Activated CD4-positive, alpha-beta T cell treated with anti-CD3 and anti-CD28 coated beads, Interleukin-2, amount 10 ng/mL, durations not matched to agents 7 days and 5 days (primary cell): ENCODE results near the gene DHRS4L2. TPM values are rescaled to one million over a fixed set of nuclear protein-coding genes. Genes with fewer than 3 reads are reported as not detected.
"Not testable (repeated sequence)": the region's sequence is repeated elsewhere in the genome, so short reads cannot be mapped to it uniquely, and the experiment has no call there.

Experiments
- CTCF ChIA-PET: fragments of 350-600 bp; sonication (Branson Sonifier 250); formaldehyde crosslinking; loops from one replicate; lab custom pipeline; 2021; ENCODE audit warnings: antibody characterized with exemption; lab: Charles Lee
- POLR2A ChIA-PET: fragments of 350-600 bp; sonication (Branson Sonifier 250); formaldehyde crosslinking; loops from one replicate; lab custom pipeline; 2021; ENCODE audit warnings: antibody characterized with exemption; lab: Charles Lee
- DNase-seq: peaks from one replicate; pipeline ENCODE4 v3.0.0-alpha.2; 2020
- H3K27ac Mint-ChIP-seq: one replicate; pipeline ENCODE4 v1.8.0; 2021; ENCODE audit warnings: mild to moderate bottlenecking, moderate library complexity, mixed read lengths
- H3K27me3 Mint-ChIP-seq: one replicate; pipeline ENCODE4 v1.8.0; 2021; ENCODE audit warnings: mixed read lengths
- H3K36me3 Mint-ChIP-seq: one replicate; pipeline ENCODE4 v1.8.0; 2021; ENCODE audit warnings: low read depth, mixed read lengths
- H3K4me1 Mint-ChIP-seq: one replicate; pipeline ENCODE4 v1.8.0; 2021; ENCODE audit warnings: mixed read lengths
- H3K4me3 Mint-ChIP-seq: one replicate; pipeline ENCODE4 v1.8.0; 2021; ENCODE audit warnings: mild to moderate bottlenecking, moderate library complexity, mixed read lengths
- H3K9me3 Mint-ChIP-seq: one replicate; pipeline ENCODE4 v1.8.0; 2021; ENCODE audit warnings: mixed read lengths
- total RNA-seq, 2 experiments: library from RNA; stranded (reverse); gene quantifications; one replicate each; pipeline ENCODE4 v1.2.3, GENCODE V29; 2021

DHRS4L2 gene
- 10 to 100 TPM; 22.5 to 24.8 TPM for total RNA-seq

- CTCF ChIA-PET = interaction anchor here (0.7 to 1.5 kb wide), 3 partner anchors 97 to 120 kb away, joined by 3 to 5 read pairs (median 3); no protein-coding TSS in a partner anchor
- H3K27me3 Mint-ChIP-seq, H3K9me3 Mint-ChIP-seq, POLR2A ChIA-PET: not testable (repeated sequence)
- peaks cover 13% of the 10 kb centered on the region for H3K36me3 Mint-ChIP-seq
- H3K4me1 Mint-ChIP-seq = peaks cover 33% of the 10 kb centered on the region
- peak; percentile 84 for DNase-seq
- peak within 1 kb of the TSS; percentile 87 for H3K4me3 Mint-ChIP-seq
- H3K27ac Mint-ChIP-seq = peak within 1 kb of the TSS; percentile 93
These were observed at the start of gene DHRS4L2 for GRCh38 chr14:23988607-23989363. TSS of gene DHRS4L2 (plus strand) at chr14:23988929. CDS start at chr14:23988948, 19 bp downstream.

- Mint-ChIP-seq H3K27me3 (no peaks in the 10 kb centered on the region), H3K4me1 (no peaks in the 10 kb centered on the region), H3K36me3 (no peaks in the 10 kb centered on the region), H3K4me3 (no peak overlapping the region), H3K27ac (no peak overlapping the region), H3K9me3 (no peaks in the 10 kb centered on the region)
- POLR2A ChIA-PET = no interaction called here
- no peak for DNase-seq
- CTCF ChIA-PET = no interaction called here
These were observed 49.0 kb upstream of the DHRS4L2 start for GRCh38 chr14:23939607-23940326.

DNA sequence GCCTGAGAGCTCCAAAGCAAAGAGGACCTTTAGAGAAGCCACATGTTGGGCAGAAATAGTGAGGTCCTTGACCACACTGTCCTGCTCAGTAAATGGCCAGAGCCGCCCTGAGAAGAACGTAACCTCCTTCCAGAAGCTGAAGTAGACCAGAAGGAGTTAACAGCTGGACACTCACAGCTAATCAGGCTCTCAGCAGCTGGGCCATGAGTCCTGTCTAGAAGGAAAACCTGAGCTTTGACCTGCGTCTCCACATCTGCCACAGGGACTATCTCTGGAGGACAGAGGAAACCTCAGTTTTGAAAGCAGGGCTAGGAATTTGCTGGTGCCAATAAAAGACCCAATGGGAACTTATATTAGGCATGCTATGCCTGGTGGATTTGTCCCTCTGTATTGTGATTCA is 47.5 kb upstream of the DHRS4L2 start:
- H3K9me3 Mint-ChIP-seq = no peaks in the 10 kb centered on the region
- H3K36me3 Mint-ChIP-seq = no peaks in the 10 kb centered on the region
- ChIA-PET CTCF (no interaction called here), POLR2A (no interaction called here)
- no peak overlapping the region for H3K27ac Mint-ChIP-seq
- no peak overlapping the region for H3K4me3 Mint-ChIP-seq
- H3K4me1 Mint-ChIP-seq = no peaks in the 10 kb centered on the region
- H3K27me3 Mint-ChIP-seq = no peaks in the 10 kb centered on the region
- DNase-seq = no peak

GRCh38 chr14:23941669-23942068 is 47.1 kb upstream of the DHRS4L2 start:
- Mint-ChIP-seq H3K36me3 (no peaks in the 10 kb centered on the region), H3K27ac (no peak overlapping the region), H3K9me3 (no peaks in the 10 kb centered on the region), H3K4me3 (no peak overlapping the region), H3K27me3 (no peaks in the 10 kb centered on the region), H3K4me1 (no peaks in the 10 kb centered on the region)
- CTCF ChIA-PET = interaction anchor here (1.3 kb wide), 1 partner anchor 12 kb away, joined by 3 read pairs; the partner anchor contains the start of gene DHRS4
- DNase-seq = no peak
- POLR2A ChIA-PET = no interaction called here

GRCh38 chr14:23942587-23942986 is 46.1 kb upstream of the DHRS4L2 start:
- no peaks in the 10 kb centered on the region for H3K27me3 Mint-ChIP-seq
- no peak overlapping the region for H3K4me3 Mint-ChIP-seq
- POLR2A ChIA-PET = no interaction called here
- CTCF ChIA-PET = interaction anchor here (0.6 to 1.3 kb wide), 3 partner anchors 11 to 311 kb away, joined by 3 read pairs; partner anchors contain the start of gene DHRS4
- no peaks in the 10 kb centered on the region for H3K9me3 Mint-ChIP-seq
- H3K27ac Mint-ChIP-seq = no peak overlapping the region
- no peaks in the 10 kb centered on the region for H3K36me3 Mint-ChIP-seq
- DNase-seq = no peak
- no peaks in the 10 kb centered on the region for H3K4me1 Mint-ChIP-seq

DNA sequence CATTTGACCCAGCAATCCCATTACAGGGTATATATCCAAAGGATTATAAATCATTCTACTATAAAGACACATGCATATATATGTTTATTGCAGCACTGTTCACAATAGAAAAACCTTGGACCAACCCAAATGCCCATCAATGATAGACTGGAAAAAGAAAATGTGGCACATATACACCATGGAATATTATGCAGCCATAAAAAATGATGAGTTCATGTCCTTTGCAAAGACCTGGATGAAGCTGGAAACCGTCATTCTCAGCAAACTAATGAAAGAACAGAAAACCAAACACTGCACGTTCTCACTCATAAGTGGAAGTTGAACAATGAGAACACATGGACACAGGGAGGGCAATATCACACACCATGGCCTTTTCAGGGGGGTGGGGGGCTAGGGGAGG is 39.7 kb upstream of the DHRS4L2 start:
- Mint-ChIP-seq H3K36me3 (peaks cover 15% of the 10 kb centered on the region), H3K4me1 (peaks cover 22% of the 10 kb centered on the region), H3K9me3 (peaks cover 14% of the 10 kb centered on the region)
- DNase-seq, H3K4me3 Mint-ChIP-seq, H3K27ac Mint-ChIP-seq, CTCF ChIA-PET, POLR2A ChIA-PET, H3K27me3 Mint-ChIP-seq: not testable (repeated sequence)

- H3K9me3 Mint-ChIP-seq = peaks cover 14% of the 10 kb centered on the region
- ChIA-PET POLR2A (no interaction called here), CTCF (no interaction called here)
- H3K36me3 Mint-ChIP-seq = peaks cover 15% of the 10 kb centered on the region
- no peak overlapping the region for H3K4me3 Mint-ChIP-seq
- peaks cover 29% of the 10 kb centered on the region for H3K4me1 Mint-ChIP-seq
- H3K27ac Mint-ChIP-seq = no peak overlapping the region
- no peaks in the 10 kb centered on the region for H3K27me3 Mint-ChIP-seq
- DNase-seq = no peak
These were observed 38.2 kb upstream of the DHRS4L2 start for GRCh38 chr14:23950411-23951135.

GRCh38 chr14:23951136-23951466 is 37.6 kb upstream of the DHRS4L2 start:
- CTCF ChIA-PET, DNase-seq: not testable (repeated sequence)

GRCh38 chr14:23951590-23952201 is 37.0 kb upstream of the DHRS4L2 start:
- Mint-ChIP-seq H3K27me3 (no peaks in the 10 kb centered on the region), H3K4me3 (no peak overlapping the region), H3K36me3 (peaks cover 15% of the 10 kb centered on the region), H3K4me1 (peaks cover 29% of the 10 kb centered on the region), H3K9me3 (peaks cover 14% of the 10 kb centered on the region), H3K27ac (no peak overlapping the region)
- ChIA-PET CTCF (no interaction called here), POLR2A (no interaction called here)
- DNase-seq = no peak

More at GRCh38 chr14:23951136-23951466, 37.6 kb upstream of the DHRS4L2 start:
- H3K27me3 Mint-ChIP-seq, H3K4me3 Mint-ChIP-seq, POLR2A ChIA-PET, H3K27ac Mint-ChIP-seq: not testable (repeated sequence)
- H3K36me3 Mint-ChIP-seq = peaks cover 15% of the 10 kb centered on the region
- H3K9me3 Mint-ChIP-seq = peaks cover 14% of the 10 kb centered on the region
- peaks cover 29% of the 10 kb centered on the region for H3K4me1 Mint-ChIP-seq

DNA sequence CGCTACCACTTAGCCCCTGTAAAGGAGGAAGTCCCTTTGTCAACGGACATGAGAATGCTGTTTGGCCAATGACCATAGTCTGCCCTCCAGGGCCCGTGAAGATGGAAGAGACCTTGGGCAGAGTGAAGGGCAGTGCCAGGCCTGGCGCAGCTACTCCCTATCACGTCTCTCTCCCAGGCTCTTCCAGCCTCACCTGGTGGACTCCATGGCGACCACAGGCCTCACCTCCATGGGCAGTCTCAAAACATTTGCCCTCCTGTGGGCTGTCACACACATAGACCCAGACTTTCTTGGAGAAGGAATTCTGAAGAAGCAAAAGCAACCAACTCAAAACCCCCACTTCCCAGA is 35.6 kb upstream of the DHRS4L2 start:
- POLR2A ChIA-PET, DNase-seq: not testable (repeated sequence)
- CTCF ChIA-PET = interaction anchor here (1.2 to 1.5 kb wide), 5 partner anchors 11 to 396 kb away, joined by 3 to 4 read pairs (median 3); partner anchors contain the start of genes DCAF11 and NRL

GRCh38 chr14:23953464-23954278 is 35.1 kb upstream of the DHRS4L2 start, which contains the start of gene DHRS4:
TSS of gene DHRS4 (plus strand) at chr14:23953770. CDS start at chr14:23953789, 19 bp downstream.
- DNase-seq = peak; percentile 86
- POLR2A ChIA-PET = no interaction called here
- H3K4me3 Mint-ChIP-seq = peak within 1 kb of the TSS; percentile 83
- H3K36me3 Mint-ChIP-seq = peaks cover 15% of the 10 kb centered on the region
- H3K27ac Mint-ChIP-seq = peak within 1 kb of the TSS; percentile 93
- H3K27me3 Mint-ChIP-seq = no peaks in the 10 kb centered on the region
- peaks cover 12% of the 10 kb centered on the region for H3K9me3 Mint-ChIP-seq
- CTCF ChIA-PET = interaction anchor here (1.2 to 1.5 kb wide), 5 partner anchors 11 to 397 kb away, joined by 3 to 4 read pairs (median 3); partner anchors contain the start of genes DCAF11 and NRL
- H3K4me1 Mint-ChIP-seq = peaks cover 27% of the 10 kb centered on the region

More for the DNA sequence above, 35.6 kb upstream of the DHRS4L2 start:
- Mint-ChIP-seq H3K36me3 (peaks cover 15% of the 10 kb centered on the region), H3K27ac (peak overlapping the region; percentile 93), H3K4me3 (peak overlapping the region; percentile 83), H3K9me3 (peaks cover 14% of the 10 kb centered on the region), H3K4me1 (peaks cover 29% of the 10 kb centered on the region)
- not testable (repeated sequence) for H3K27me3 Mint-ChIP-seq
